Smooth muscle cell (in vitro differentiated cells): ENCODE measurements around the gene SLC25A25. TPM values are rescaled to one million over a fixed set of nuclear protein-coding genes. Genes with fewer than 3 reads are reported as not detected.

Experiments used
- DNase-seq: peaks from one replicate; lab custom pipeline; 2025; ENCODE audit not compliant: unreplicated experiment; lab: John Stamatoyannopoulos, UW
- H2AFZ ChIP-seq: fragments of 200-600 bp; sonication (generic); 2 replicates; pipeline ENCODE4 v1.6.0; 2016; ENCODE audit warnings: antibody characterized with exemption, low read depth, mild to moderate bottlenecking
- H3F3A ChIP-seq: fragments of 200-600 bp; sonication (generic); 2 replicates; pipeline ENCODE4 v1.6.0; 2017; ENCODE audit warnings: antibody characterized with exemption, low read depth
- H3K27ac ChIP-seq: fragments of 200-600 bp; sonication (generic); 2 replicates; pipeline ENCODE4 v1.5.1; 2016; ENCODE audit warnings: low read depth, mild to moderate bottlenecking
- H3K27me3 ChIP-seq: fragments of 200-600 bp; sonication (generic); 2 replicates; pipeline ENCODE4 v1.6.1; 2016; ENCODE audit warnings: low read depth, mild to moderate bottlenecking
- H3K36me3 ChIP-seq: fragments of 200-600 bp; sonication (generic); 2 replicates; pipeline ENCODE4 v1.5.1; 2016; ENCODE audit warnings: low read depth
- H3K4me1 ChIP-seq: fragments of 200-600 bp; sonication (generic); 2 replicates; pipeline ENCODE4 v1.5.1; 2016; ENCODE audit warnings: low read depth
- H3K4me2 ChIP-seq: fragments of 200-600 bp; sonication (generic); 2 replicates; pipeline ENCODE4 v1.6.0; 2016; ENCODE audit warnings: mild to moderate bottlenecking
- H3K4me3 ChIP-seq: fragments of 200-600 bp; sonication (generic); 2 replicates; pipeline ENCODE4 v1.5.1; 2016; ENCODE audit warnings: mild to moderate bottlenecking
- H3K79me2 ChIP-seq: fragments of 200-600 bp; sonication (generic); 2 replicates; pipeline ENCODE4 v1.6.0; 2016; ENCODE audit warnings: low read depth, mild to moderate bottlenecking
- H3K9ac ChIP-seq: fragments of 200-600 bp; sonication (generic); 2 replicates; pipeline ENCODE4 v1.6.0; 2016; ENCODE audit warnings: low read depth
- H3K9me3 ChIP-seq: fragments of 200-600 bp; sonication (generic); replicated peaks from 2 replicates; pipeline ENCODE4 v1.5.1; 2016; ENCODE audit warnings: low read depth
- H4K20me1 ChIP-seq: fragments of 200-600 bp; sonication (generic); 2 replicates; pipeline ENCODE4 v1.6.0; 2016; ENCODE audit warnings: low read depth
- WGBS: methylation state at CpG from one replicate; pipeline ENCODE4 v1.1.7; 2016; ENCODE audit warnings: low lambda C conversion rate; 5-methylcytosine and 5-hydroxymethylcytosine counted together
- polyA plus RNA-seq: library from polyadenylated mRNA; unstranded; fragments of >200 nt; fragmentation: Nextera tagmentation; extraction: Ambion mirVana; gene quantifications from 2 replicates; pipeline ENCODE4 v1.2.1, GENCODE V29; 2016
- total RNA-seq: library from RNA; depleted of rRNA; stranded (reverse); fragments of >200 nt; gene quantifications from 2 replicates; pipeline ENCODE4 v1.2.3, GENCODE V29; 2014
- TF ChIP-seq, protein P1 (sequence below): fragments of 200-600 bp; sonication (generic); IDR thresholded peaks from 2 replicates; pipeline ENCODE4 v1.5.1; 2017; ENCODE audit warnings: borderline replicate concordance, mild to moderate bottlenecking, antibody characterized with exemption; ENCODE audit not compliant: insufficient read depth, poor library complexity, severe bottlenecking

The SLC25A25 gene
- total and polyA plus RNA-seq, 2 experiments from 2014 or later, result 15.7 to 20.5 TPM

DNA sequence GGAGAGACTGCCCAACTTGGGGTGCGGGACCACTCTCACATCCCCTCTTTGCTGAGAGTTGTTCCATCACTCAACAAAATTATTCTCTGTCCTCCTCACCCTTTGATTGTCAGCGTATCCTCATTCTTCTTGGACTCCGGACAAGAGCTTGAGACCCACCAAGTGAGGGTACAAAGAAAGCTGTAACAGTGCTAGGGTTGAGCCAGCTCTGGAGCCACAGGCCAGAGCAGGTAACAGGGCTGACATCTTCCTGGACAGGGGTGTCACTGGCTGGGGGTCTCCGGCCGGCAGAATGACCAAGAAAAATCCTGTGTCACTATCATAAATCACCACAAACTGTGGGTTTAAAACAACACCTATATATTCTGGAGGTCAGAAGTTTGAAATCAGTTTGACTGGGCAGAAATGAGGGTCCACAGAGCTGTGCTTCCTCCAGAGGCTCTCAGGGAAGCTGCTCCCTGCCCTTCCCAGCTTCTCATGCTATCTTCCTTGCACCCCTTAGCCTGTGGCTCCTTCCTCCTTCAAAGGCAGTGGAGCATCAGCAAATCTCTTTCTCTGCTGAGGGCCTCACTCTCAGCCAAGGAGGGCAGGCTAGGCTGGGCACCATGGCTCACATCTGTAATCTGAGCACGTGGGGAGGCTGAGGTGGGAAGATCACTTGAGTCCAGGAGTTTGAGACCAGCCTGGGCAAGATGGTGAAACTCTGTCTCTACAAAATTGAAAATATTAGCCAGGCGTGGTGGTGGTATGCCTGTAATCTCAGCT is 87.9 kb downstream of the SLC25A25 start:
- no peaks in the 10 kb centered on the region for H3K27me3 ChIP-seq
- WGBS, result 92% methylated on average over 7 of the region's 7 CpGs
- DNase-seq, result no peak
- H2AFZ ChIP-seq, result no peak overlapping the region
- no peak overlapping the region for H3K9ac ChIP-seq
- H3K79me2 ChIP-seq, result no peaks in the 10 kb centered on the region
- no peak overlapping the region for H3K4me3 ChIP-seq
- TF ChIP-seq, protein P1, sequence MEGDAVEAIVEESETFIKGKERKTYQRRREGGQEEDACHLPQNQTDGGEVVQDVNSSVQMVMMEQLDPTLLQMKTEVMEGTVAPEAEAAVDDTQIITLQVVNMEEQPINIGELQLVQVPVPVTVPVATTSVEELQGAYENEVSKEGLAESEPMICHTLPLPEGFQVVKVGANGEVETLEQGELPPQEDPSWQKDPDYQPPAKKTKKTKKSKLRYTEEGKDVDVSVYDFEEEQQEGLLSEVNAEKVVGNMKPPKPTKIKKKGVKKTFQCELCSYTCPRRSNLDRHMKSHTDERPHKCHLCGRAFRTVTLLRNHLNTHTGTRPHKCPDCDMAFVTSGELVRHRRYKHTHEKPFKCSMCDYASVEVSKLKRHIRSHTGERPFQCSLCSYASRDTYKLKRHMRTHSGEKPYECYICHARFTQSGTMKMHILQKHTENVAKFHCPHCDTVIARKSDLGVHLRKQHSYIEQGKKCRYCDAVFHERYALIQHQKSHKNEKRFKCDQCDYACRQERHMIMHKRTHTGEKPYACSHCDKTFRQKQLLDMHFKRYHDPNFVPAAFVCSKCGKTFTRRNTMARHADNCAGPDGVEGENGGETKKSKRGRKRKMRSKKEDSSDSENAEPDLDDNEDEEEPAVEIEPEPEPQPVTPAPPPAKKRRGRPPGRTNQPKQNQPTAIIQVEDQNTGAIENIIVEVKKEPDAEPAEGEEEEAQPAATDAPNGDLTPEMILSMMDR, result no peak
- no peaks in the 10 kb centered on the region for H3F3A ChIP-seq
- no peaks in the 10 kb centered on the region for H4K20me1 ChIP-seq
- no peak overlapping the region for H3K4me2 ChIP-seq
- no peaks in the 10 kb centered on the region for H3K36me3 ChIP-seq
- no peaks in the 10 kb centered on the region for H3K4me1 ChIP-seq
- no peak overlapping the region for H3K27ac ChIP-seq
- H3K9me3 ChIP-seq, result no peaks in the 10 kb centered on the region

Other genes with a start within 250 kb of the SLC25A25 start
- 11.1 and 12.6 TPM in 2 replicates for gene ENG, start 213.6 kb upstream of the SLC25A25 start, total RNA-seq
- gene ENG, start 213.6 kb upstream of the SLC25A25 start, polyA plus RNA-seq, result 42.4 and 54.1 TPM in 2 replicates
- gene AK1, start 190.6 kb upstream of the SLC25A25 start, total RNA-seq, result 22.2 and 52.4 TPM in 2 replicates
- 97.8 and 115 TPM in 2 replicates for gene AK1, start 190.6 kb upstream of the SLC25A25 start, polyA plus RNA-seq
- 34.3 and 36.4 TPM in 2 replicates for gene ST6GALNAC6, start 168.6 kb upstream of the SLC25A25 start, total RNA-seq
- 48.8 and 65.8 TPM in 2 replicates for gene ST6GALNAC6, start 168.6 kb upstream of the SLC25A25 start, polyA plus RNA-seq
- gene ST6GALNAC4, start 151.2 kb upstream of the SLC25A25 start, total RNA-seq, result 5.3 and 22.5 TPM in 2 replicates
- 12.1 and 13.6 TPM in 2 replicates for gene ST6GALNAC4, start 151.2 kb upstream of the SLC25A25 start, polyA plus RNA-seq
- 1.1 and 9.2 TPM in 2 replicates for gene PIP5KL1, start 137.5 kb upstream of the SLC25A25 start, total RNA-seq
- gene PIP5KL1, start 137.5 kb upstream of the SLC25A25 start, polyA plus RNA-seq, result 2.7 and 9.7 TPM in 2 replicates
- 23.6 and 26.0 TPM in 2 replicates for gene DPM2, start 130.4 kb upstream of the SLC25A25 start, total RNA-seq
- gene DPM2, start 130.4 kb upstream of the SLC25A25 start, polyA plus RNA-seq, result 68.5 and 72.8 TPM in 2 replicates
- gene EEIG1, start 87.2 kb upstream of the SLC25A25 start, total RNA-seq, result 9.2 and 21.2 TPM in 2 replicates
- 18.1 and 19.4 TPM in 2 replicates for gene EEIG1, start 87.2 kb upstream of the SLC25A25 start, polyA plus RNA-seq
- gene NAIF1, start 912 bp upstream of the SLC25A25 start, total RNA-seq, result 3.8 and 5.2 TPM in 2 replicates
- gene NAIF1, start 912 bp upstream of the SLC25A25 start, polyA plus RNA-seq, result 6.7 and 8.9 TPM in 2 replicates
- gene PTGES2, start 59.5 kb downstream of the SLC25A25 start, total RNA-seq, result 20.7 and 31.5 TPM in 2 replicates
- 78.6 and 102 TPM in 2 replicates for gene PTGES2, start 59.5 kb downstream of the SLC25A25 start, polyA plus RNA-seq
- gene LCN2, start 81.2 kb downstream of the SLC25A25 start, total RNA-seq, result not detected in 2 replicates
- 0.38 TPM in 1 of 2 replicates, not detected in the other for gene LCN2, start 81.2 kb downstream of the SLC25A25 start, polyA plus RNA-seq
- 209 and 229 TPM in 2 replicates for gene BBLN, start 92.0 kb downstream of the SLC25A25 start, total RNA-seq
- gene BBLN, start 92.0 kb downstream of the SLC25A25 start, polyA plus RNA-seq, result 119 and 133 TPM in 2 replicates
- gene CIZ1, start 123.3 kb downstream of the SLC25A25 start, total RNA-seq, result 23.5 and 24.2 TPM in 2 replicates
- gene CIZ1, start 123.3 kb downstream of the SLC25A25 start, polyA plus RNA-seq, result 81.1 and 84.0 TPM in 2 replicates
- gene DNM1, start 135.1 kb downstream of the SLC25A25 start, total RNA-seq, result 25.3 and 29.7 TPM in 2 replicates
- 48.9 and 50.7 TPM in 2 replicates for gene DNM1, start 135.1 kb downstream of the SLC25A25 start, polyA plus RNA-seq
- 99.5 and 101 TPM in 2 replicates for gene GOLGA2, start 207.8 kb downstream of the SLC25A25 start, total RNA-seq
- 55.4 and 70.1 TPM in 2 replicates for gene GOLGA2, start 207.8 kb downstream of the SLC25A25 start, polyA plus RNA-seq
- gene SWI5, start 208.0 kb downstream of the SLC25A25 start, total RNA-seq, result 41.0 and 47.1 TPM in 2 replicates
- gene SWI5, start 208.0 kb downstream of the SLC25A25 start, polyA plus RNA-seq, result 71.1 and 77.2 TPM in 2 replicates